ENCODE results near the gene UBXN7.
"Not testable (repeated sequence)": the region's sequence is repeated elsewhere in the genome, so short reads cannot be mapped to it uniquely, and the experiment has no call there.

UBXN7 gene

GRCh38 chr3:196344663-196345062, 87.6 kb downstream of the UBXN7 start:
- TF ChIP-seq, protein P1, sequence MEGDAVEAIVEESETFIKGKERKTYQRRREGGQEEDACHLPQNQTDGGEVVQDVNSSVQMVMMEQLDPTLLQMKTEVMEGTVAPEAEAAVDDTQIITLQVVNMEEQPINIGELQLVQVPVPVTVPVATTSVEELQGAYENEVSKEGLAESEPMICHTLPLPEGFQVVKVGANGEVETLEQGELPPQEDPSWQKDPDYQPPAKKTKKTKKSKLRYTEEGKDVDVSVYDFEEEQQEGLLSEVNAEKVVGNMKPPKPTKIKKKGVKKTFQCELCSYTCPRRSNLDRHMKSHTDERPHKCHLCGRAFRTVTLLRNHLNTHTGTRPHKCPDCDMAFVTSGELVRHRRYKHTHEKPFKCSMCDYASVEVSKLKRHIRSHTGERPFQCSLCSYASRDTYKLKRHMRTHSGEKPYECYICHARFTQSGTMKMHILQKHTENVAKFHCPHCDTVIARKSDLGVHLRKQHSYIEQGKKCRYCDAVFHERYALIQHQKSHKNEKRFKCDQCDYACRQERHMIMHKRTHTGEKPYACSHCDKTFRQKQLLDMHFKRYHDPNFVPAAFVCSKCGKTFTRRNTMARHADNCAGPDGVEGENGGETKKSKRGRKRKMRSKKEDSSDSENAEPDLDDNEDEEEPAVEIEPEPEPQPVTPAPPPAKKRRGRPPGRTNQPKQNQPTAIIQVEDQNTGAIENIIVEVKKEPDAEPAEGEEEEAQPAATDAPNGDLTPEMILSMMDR (IDR thresholded peaks at IDR 0.05; ENCODE audit: extremely low read depth, missing control alignments) = no peak
- peak; percentile 38 for DNase-seq (ENCODE audit: low spot score)

DNA sequence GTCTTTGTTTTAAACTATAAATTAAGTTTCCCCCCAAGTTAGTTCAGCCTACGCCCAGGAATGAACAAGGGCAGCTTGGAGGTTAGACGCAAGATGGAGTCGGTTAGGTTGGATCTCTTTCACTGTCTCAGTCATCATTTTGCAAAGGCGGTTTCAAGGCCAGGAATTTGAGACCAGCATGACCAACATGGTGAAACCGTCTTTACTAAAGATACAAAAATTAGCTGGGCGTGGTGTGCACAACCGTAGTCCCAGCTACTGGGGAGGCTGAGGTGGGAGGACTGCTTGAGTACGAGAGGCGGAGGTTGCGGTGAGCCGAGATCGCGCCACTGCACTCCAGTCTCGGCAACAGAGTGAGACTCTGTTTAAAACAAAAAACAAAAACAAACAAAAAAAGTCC, 88.3 kb downstream of the UBXN7 start:
- not testable (repeated sequence) for DNase-seq (ENCODE audit: low spot score)

DNA sequence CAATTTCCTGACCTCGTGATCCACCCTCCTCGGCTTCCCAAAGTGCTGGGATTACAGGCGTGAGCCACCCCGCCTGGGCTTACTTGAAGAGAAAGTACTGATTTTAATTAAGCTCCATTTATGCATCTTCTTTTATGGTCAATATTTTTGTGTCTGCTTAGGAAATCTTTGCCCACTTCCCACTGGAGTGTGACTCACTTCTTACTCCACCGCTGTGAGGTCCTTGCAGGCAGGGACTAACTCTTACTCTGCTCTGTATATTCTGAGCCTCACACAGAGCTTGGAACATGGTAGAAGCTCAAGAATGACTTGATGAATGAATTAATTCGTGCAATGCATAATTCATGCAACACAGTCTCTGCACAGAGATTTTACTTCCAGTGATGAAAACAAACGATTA, 91.1 kb downstream of the UBXN7 start:
- DNase-seq (ENCODE audit: low spot score) = no peak

GRCh38 chr3:196340466-196340865, 91.8 kb downstream of the UBXN7 start:
- TF ChIP-seq, protein P1 (IDR thresholded peaks at IDR 0.05; ENCODE audit: extremely low read depth, missing control alignments) = no peak
- DNase-seq (ENCODE audit: low spot score) = no peak

More for the DNA sequence above, 91.1 kb downstream of the UBXN7 start:
- TF ChIP-seq, protein P1 (IDR thresholded peaks at IDR 0.05; ENCODE audit: extremely low read depth, missing control alignments) = no peak

DNA sequence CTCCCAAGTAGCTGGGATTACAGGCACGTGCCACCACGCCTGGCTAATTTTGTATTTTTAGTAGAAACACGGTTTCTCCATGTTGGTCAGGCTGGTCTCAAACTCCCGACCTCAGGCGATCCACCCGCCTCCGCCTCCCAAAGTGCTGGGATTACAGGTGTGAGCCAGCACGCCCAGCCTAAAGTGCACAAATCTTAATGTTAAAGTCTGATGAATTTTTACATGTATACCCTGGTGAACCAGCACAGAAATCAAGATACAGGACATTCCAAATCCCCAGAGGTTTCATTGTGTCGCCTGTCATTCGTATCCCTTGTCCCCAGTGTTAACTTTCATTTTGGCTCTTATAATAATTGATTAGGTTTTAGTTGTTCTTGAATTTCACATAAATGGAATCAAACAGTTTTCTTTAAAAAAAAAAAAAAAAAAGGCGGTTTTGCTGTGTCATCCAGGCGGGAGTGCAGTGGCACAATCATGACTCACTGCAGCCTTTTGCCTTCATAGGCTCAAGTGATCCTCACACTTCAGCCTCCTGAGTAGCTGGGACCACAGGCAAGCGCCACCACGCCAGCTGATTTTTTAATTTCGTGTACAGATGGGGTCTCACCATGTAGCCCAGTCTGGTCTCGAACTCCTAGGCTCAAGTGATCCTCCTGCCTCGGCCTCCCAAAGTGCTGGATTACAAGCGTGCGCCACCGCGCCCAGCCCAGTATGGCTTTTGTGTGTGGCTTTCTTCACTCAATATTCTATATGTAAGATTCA, 92.6 kb downstream of the UBXN7 start:
- TF ChIP-seq, protein P1 (IDR thresholded peaks at IDR 0.05; ENCODE audit: extremely low read depth, missing control alignments) = no peak
- no peak for DNase-seq (ENCODE audit: low spot score)

- DNase-seq (ENCODE audit: low spot score) = no peak
- TF ChIP-seq, protein P1 (IDR thresholded peaks at IDR 0.05; ENCODE audit: extremely low read depth, missing control alignments) = no peak
These were observed 93.2 kb downstream of the UBXN7 start for GRCh38 chr3:196339044-196339443.

DNA sequence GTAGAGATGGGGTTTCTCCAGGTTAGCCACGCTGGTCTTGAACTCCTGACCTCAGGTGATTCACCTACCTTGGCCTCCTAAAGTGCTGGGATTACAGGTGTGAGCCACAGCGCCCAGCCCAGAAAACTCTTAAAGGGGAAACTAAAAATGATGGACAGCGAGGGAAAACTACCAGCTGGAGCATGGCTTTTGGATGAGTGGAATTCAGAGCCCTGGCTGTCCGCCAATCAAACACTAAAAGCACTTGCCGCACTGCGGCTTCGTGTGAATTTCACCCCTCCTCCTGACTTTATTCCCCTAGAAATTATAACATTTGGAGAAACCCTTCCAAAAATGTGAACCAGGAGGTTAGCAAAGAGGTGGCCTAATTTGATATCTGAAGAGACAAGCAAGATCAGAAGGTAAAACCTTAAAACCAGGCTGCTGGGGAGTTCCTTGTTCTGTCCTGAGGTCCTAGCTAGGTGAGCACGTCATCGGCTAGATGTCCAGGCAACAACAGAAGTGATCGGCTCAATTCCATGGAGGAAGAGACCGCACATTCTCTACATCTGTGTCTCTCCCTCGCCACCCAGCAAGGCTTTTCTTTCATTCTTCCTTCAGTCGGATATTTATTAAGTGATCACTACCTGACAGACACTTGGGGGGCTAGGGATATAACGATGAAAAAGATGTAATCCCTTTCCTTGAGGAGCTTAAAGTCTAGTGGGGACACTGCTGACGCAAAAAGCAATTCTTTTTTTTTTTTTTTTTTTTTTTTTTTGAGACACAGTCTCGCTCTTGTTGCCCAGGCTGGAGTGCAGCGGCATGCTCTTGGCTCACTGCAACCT, 95.7 kb downstream of the UBXN7 start:
- TF ChIP-seq, protein P1 (IDR thresholded peaks at IDR 0.05; ENCODE audit: extremely low read depth, missing control alignments) = no peak
- no peak for DNase-seq (ENCODE audit: low spot score)

Data from GM20000 (cell line).